Stimulated activated CD8-positive, alpha-beta memory T cell treated with anti-CD3 and anti-CD28 coated beads, Interleukin-15, amount 100 ng/mL, for 48 hours (primary cell): ENCODE results near the gene LUC7L2.
"Not testable (repeated sequence)": the region's sequence is repeated elsewhere in the genome, so short reads cannot be mapped to it uniquely, and the experiment has no call there.

Source experiments
- DNase-seq, 2 donors: peaks; one replicate each; pipeline ENCODE4 v3.0.0-alpha.2; 2020; ENCODE audit warnings: low read depth in 2 of 2

Gene LUC7L2

GRCh38 chr7:139355320-139355719 lies 4.4 kb upstream of the LUC7L2 start:
- DNase-seq = no peak

GRCh38 chr7:139357729-139358506 lies 1.8 kb upstream of the LUC7L2 start:
- not testable (repeated sequence) for DNase-seq

GRCh38 chr7:139358541-139359365 lies 941 bp upstream of the LUC7L2 start:
- DNase-seq = peak; percentile 29 to 30

DNA sequence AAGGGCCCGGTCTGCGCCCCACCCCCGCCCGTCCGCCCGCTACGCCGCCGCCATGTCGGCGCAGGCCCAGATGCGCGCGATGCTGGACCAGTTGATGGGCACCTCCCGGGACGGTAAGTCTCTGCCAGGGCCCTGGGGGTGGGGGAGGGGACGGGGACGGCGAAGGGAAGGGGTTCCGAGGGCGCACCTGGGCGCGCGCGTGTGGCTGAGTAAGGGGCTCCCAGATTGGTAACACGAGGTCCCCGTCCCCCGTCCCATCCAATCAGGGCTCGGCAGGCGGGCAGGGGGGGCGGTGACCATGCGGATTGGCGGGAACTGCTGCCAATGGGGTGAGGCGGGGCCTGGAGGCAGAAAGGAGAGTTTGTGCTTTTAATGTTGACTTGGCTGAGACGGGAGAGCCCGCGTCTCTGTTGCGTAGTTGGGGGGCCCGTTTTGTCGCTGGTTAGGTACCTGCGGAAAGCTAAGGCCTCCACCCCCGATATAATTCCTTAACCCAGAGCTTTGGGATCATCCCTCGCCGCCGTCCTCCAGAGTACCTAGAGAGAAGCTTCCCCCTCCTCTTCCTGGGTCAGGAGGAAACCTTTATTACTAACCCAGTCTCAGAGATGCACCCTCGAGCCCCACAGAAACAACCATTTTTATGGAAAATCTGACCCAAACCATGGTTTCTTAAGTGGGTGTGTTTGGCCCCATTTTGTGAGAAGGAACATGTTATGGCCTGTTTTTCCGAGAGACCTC lies 685 bp downstream of the LUC7L2 start:
- DNase-seq = peak; percentile 97 to 98

- DNase-seq = no peak
Measured at GRCh38 chr7:139360948-139361307, 1.2 kb downstream of the LUC7L2 start.

DNA sequence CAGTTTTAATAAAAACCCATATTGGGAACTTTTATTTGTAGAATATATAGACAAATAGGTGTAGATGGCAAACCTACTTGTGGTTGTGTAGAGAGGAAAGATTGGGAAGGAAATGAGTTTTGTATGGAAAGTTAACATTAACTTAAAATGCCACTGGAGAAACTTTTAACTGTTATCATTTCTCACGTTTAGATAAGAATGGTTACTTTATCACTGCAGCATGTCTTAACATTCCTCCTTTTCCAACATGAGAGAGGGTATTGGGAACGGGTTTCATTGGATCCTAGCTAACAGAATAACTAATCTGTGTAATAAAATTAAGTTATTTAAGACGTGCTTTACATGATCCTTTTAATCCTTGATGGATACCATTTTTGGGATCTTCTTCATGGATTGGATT lies 1.8 kb downstream of the LUC7L2 start:
- no peak for DNase-seq

- DNase-seq = no peak
Measured at GRCh38 chr7:139362302-139362701, 2.6 kb downstream of the LUC7L2 start.

DNA sequence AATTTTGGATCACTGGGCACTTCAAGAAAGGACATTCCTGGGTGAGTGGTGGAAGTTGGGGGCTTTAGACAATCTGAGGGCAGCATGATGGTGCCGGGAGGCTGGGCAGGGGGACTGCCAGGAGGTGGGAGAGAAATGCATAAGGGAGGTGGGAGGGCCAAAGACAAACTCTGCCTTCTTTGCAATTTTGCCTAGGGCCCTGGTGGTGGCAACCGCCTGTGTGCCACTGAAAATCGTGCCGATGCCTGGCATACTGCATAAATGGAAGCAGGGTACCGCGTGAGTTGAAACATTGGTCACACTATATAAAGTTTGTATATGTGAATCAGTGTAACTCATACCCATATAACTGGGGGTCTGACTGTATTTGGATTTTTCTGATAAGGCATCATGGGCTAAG lies 3.3 kb downstream of the LUC7L2 start:
- DNase-seq = no peak

- no peak for DNase-seq
Measured at GRCh38 chr7:139365336-139365735, 5.6 kb downstream of the LUC7L2 start.

GRCh38 chr7:139366400-139366799 lies 6.7 kb downstream of the LUC7L2 start:
- DNase-seq = no peak

- no peak for DNase-seq
Measured at GRCh38 chr7:139367438-139368155, 7.9 kb downstream of the LUC7L2 start.

GRCh38 chr7:139370301-139370942 lies 10.7 kb downstream of the LUC7L2 start:
- DNase-seq = no peak

DNA sequence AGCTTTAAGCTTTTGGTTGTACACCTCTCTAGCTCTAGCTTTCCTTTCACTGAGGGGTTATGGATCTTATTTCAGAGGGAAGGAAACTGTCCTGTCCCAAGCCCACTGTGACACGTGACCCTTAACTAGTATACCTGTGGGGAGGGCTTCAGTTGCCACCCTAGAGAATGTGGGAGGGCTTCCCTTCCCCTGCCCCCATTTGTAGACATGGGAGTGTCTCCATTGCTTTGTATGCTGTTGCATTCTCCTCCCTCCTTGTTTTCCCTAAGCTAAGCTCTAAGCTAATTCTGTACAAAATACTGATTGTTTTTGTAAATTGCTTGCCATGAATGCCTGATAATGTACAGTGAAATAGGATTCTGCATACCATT lies 11.2 kb downstream of the LUC7L2 start:
- no peak for DNase-seq

DNA sequence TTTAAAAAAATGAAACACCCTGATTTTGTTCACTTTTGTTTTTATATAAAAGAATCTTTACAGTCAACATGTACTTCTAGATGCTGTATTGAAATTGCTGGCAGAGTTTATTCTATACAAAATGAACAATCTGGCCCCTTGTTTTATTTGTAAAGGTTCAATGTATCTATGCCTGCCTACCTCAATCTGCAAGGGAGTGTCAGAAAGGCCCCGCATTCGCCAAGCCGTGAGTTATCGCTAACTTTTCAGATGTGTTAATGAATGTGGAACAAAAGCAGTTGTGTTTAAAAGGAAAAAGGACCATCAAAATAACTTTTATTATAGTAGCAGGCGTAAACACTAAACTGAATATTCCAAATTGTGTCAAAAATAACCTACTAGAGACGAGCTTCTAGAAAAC lies 14.6 kb downstream of the LUC7L2 start:
- no peak for DNase-seq

- DNase-seq = no peak
Measured at GRCh38 chr7:139382439-139382838, 22.7 kb downstream of the LUC7L2 start.

DNA sequence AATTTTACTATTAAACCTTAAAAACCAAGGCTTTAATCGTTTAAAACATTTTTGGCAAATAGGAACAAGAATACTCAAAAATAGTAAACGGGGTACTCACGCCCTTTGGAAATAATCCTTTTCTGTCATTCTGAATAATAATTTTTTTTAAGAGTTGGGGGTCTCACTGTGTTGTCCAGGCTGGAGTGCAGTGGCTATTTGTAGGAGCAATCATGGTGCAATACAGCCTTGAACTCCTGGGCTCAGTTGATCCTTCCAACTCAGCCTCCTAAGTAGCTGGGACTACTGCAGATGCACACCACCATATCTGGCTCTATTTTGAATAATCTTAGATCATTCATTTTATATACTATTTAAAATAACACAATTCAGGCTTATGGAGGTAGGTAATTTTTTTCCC lies 24.9 kb downstream of the LUC7L2 start:
- DNase-seq = no peak

DNA sequence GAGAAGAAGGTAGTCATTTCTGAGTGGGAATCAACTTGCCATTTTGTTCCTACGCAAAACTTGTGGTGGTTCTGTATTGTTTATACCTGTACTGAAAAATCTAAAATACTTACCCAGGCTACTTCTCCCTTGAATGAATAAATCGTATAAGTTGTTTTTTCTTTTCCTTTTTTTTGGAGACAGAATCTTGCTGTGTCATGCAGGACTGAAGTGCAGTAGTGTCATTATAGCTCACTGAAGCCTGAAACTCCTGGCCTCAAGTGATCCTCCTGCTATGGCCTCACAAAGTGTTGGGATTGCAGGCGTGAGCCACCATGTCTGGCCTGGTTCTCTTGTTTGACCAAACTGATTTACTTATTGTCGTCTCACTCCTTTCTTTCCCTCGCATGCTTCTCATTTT lies 27.9 kb downstream of the LUC7L2 start:
- DNase-seq = no peak

- no peak for DNase-seq
Measured at GRCh38 chr7:139389091-139389490, 29.4 kb downstream of the LUC7L2 start.

DNA sequence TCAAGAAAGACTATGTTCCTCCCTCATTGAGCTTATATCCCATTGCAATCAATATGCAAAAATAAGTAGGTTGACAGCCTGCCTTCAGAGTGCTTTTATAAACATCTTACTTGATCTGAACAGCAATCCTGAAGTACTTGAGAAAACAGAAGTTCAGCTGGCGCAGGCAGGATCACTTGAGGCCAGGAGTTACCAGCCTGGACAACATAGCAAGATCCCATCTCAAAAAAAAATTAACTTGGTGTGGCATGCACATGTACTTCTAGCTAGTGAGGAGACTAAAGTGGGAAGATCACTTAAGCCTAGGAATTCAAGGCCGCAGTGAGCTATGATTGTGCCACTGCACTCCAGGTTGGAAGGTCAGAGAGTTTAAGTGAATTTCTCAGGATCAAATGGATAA lies 30.1 kb downstream of the LUC7L2 start:
- DNase-seq = no peak

GRCh38 chr7:139393621-139394211 lies 34.0 kb downstream of the LUC7L2 start:
- DNase-seq = no peak

- DNase-seq = no peak
Measured at GRCh38 chr7:139394540-139394939, 34.8 kb downstream of the LUC7L2 start.
